Measurements from ENCODE around the gene NRXN3.

DNA sequence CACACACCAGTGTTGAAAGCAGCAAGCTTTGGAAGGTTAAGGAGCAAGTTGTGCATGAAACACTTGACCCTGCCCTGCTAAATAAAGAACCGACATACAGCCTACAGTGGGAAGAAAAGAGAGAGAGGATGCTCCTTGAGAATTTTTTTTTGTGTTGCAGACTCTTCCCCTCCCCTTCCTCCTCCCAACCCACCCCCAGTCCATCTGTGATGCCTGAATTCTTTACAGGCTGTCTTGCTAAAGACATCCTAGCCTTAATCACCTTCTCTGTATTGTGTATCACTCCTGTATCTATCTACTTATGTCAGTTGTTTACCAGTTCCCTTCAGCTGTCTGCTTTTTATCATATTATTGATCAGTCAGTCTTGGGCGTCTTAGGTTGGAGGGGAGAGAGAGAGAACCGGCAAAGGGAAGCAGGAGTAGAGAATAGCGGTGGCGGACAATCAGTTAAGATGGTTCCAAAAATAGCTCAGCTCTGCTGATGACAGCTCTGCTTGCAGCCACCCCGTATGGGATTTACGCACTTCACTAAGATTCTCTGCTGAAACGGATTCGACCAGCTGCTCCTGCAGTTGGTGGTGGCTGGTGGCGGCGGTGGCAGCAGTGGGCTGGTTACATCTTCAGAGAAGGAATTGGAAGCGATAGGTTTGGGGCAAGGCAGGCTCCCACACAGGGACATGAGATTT, 664.7 kb downstream of the NRXN3 start:
- no peak for TF ChIP-seq EP300 (IDR thresholded peaks at IDR 0.05; ENCODE audit: low read depth)
- no peak for TF ChIP-seq POLR2A (IDR thresholded peaks at IDR 0.05)
